ENCODE measurements around the gene LDB2. TPM values are rescaled to one million over a fixed set of nuclear protein-coding genes. Genes with fewer than 3 reads are reported as not detected.

The LDB2 gene
- total and polyA plus RNA-seq, 7 donors: 7.0 to 18.9 (median 10.1) TPM

GRCh38 chr4:16754104-16754503 lies 144.3 kb downstream of the LDB2 start:
- DNase-seq (no peak), ATAC-seq (no peak)
- TF ChIP-seq CTCF (IDR thresholded peaks at IDR 0.05): no peak
- no peaks in the 10 kb centered on the region for H3K4me1 ChIP-seq
- H3K9me3 ChIP-seq: no peaks in the 10 kb centered on the region
- no peaks in the 10 kb centered on the region for H3K27me3 ChIP-seq (ENCODE audit: insufficient read depth in 3 of 3, low read length in 2 of 3)
- WGBS, 3 donors: 76 to 83% (median 81%) methylated on average over 2 of the region's 2 CpGs
- H3K27ac ChIP-seq: no peak overlapping the region
- no peaks in the 10 kb centered on the region for H3K36me3 ChIP-seq (ENCODE audit: insufficient read depth in 1 of 2, low read depth in 1 of 2)
- no peak overlapping the region for H3K4me3 ChIP-seq
- intact Hi-C loops (cut with DNase I): no loop called here

GRCh38 chr4:16752150-16752549 lies 146.3 kb downstream of the LDB2 start:
- H3K36me3 ChIP-seq (ENCODE audit: insufficient read depth in 1 of 2, low read depth in 1 of 2): no peaks in the 10 kb centered on the region
- H3K27ac ChIP-seq: no peak overlapping the region
- intact Hi-C loops (cut with DNase I): no loop called here
- no peaks in the 10 kb centered on the region for H3K4me1 ChIP-seq
- no peaks in the 10 kb centered on the region for H3K27me3 ChIP-seq (ENCODE audit: insufficient read depth in 3 of 3, low read length in 2 of 3)
- no peak for TF ChIP-seq CTCF (IDR thresholded peaks at IDR 0.05)
- H3K4me3 ChIP-seq: no peak overlapping the region
- no peaks in the 10 kb centered on the region for H3K9me3 ChIP-seq
- no peak for DNase-seq
- no peak for ATAC-seq

- H3K27ac ChIP-seq: no peak overlapping the region
- ATAC-seq (no peak), DNase-seq (no peak)
- H3K4me1 ChIP-seq: no peaks in the 10 kb centered on the region
- no peaks in the 10 kb centered on the region for H3K27me3 ChIP-seq (ENCODE audit: insufficient read depth in 3 of 3, low read length in 2 of 3)
- no peak overlapping the region for H3K4me3 ChIP-seq
- no peaks in the 10 kb centered on the region for H3K9me3 ChIP-seq
- H3K36me3 ChIP-seq (ENCODE audit: insufficient read depth in 1 of 2, low read depth in 1 of 2): no peaks in the 10 kb centered on the region
- intact Hi-C loops (cut with DNase I): no loop called here
- WGBS, 3 donors: 59 to 72% (median 63%) methylated on average over 8 of the region's 8 CpGs
- TF ChIP-seq CTCF (IDR thresholded peaks at IDR 0.05): no peak
These were observed 147.4 kb downstream of the LDB2 start for GRCh38 chr4:16750882-16751642.

GRCh38 chr4:16750216-16750615 lies 148.2 kb downstream of the LDB2 start:
- Histone ChIP-seq H3K4me1 (no peaks in the 10 kb centered on the region), H3K27ac (no peak overlapping the region), H3K4me3 (no peak overlapping the region), H3K9me3 (no peaks in the 10 kb centered on the region), H3K36me3 (ENCODE audit: insufficient read depth in 1 of 2, low read depth in 1 of 2) (no peaks in the 10 kb centered on the region), H3K27me3 (ENCODE audit: insufficient read depth in 3 of 3, low read length in 2 of 3) (no peaks in the 10 kb centered on the region)
- DNase-seq: no peak
- TF ChIP-seq CTCF (IDR thresholded peaks at IDR 0.05): no peak
- intact Hi-C loops (cut with DNase I): no loop called here
- WGBS, 3 donors: 73 to 80% (median 79%) methylated on average over 2 of the region's 2 CpGs
- ATAC-seq: no peak

- ATAC-seq: no peak
- H3K4me3 ChIP-seq: no peak overlapping the region
These were observed 152.6 kb downstream of the LDB2 start for GRCh38 chr4:16745887-16746286.

More at GRCh38 chr4:16745887-16746286, 152.6 kb downstream of the LDB2 start:
- no peak for DNase-seq
- no peaks in the 10 kb centered on the region for H3K36me3 ChIP-seq (ENCODE audit: insufficient read depth in 1 of 2, low read depth in 1 of 2)
- 81 to 97% (median 94%) methylated on average over 3 of the region's 3 CpGs for WGBS, 3 donors
- no peak for TF ChIP-seq CTCF (IDR thresholded peaks at IDR 0.05)
- intact Hi-C loops (cut with DNase I): no loop called here
- no peaks in the 10 kb centered on the region for H3K27me3 ChIP-seq (ENCODE audit: insufficient read depth in 3 of 3, low read length in 2 of 3)
- no peaks in the 10 kb centered on the region for H3K9me3 ChIP-seq
- no peak overlapping the region for H3K27ac ChIP-seq
- H3K4me1 ChIP-seq: no peaks in the 10 kb centered on the region

Data from psoas muscle (tissue), 8 donors.